Liver (tissue), 9 donors: ENCODE results near the gene ALB. TPM values are rescaled to one million over a fixed set of nuclear protein-coding genes. Genes with fewer than 3 reads are reported as not detected.

Source experiments
- DNase-seq: peaks from one replicate; pipeline ENCODE4 v3.0.0-alpha.2; 2017; ENCODE audit warnings: low spot score
- H3K27ac ChIP-seq, 2 donors: one replicate each; pipeline ENCODE4 v1.7.0; 2013; ENCODE audit warnings: inconsistent platforms in 2 of 2, low read length in 2 of 2, control low read depth in 1 of 2, low read depth in 1 of 2, mild to moderate bottlenecking in 1 of 2
- H3K27me3 ChIP-seq, 4 donors: one replicate each; pipeline versions ENCODE4 v1.6.1 to v1.7.0; 2013; ENCODE audit warnings: low read length in 3 of 4, inconsistent platforms in 1 of 4, mild to moderate bottlenecking in 1 of 4, moderate library complexity in 1 of 4; ENCODE audit not compliant: control insufficient read depth in 4 of 4, insufficient read depth in 4 of 4
- H3K36me3 ChIP-seq, 4 donors: one replicate each; pipeline versions ENCODE4 v1.6.1 to v1.7.0; 2013; ENCODE audit warnings: low read length in 3 of 4, mild to moderate bottlenecking in 3 of 4, low read depth in 1 of 4, moderate library complexity in 1 of 4; ENCODE audit not compliant: control insufficient read depth in 4 of 4, insufficient read depth in 3 of 4
- H3K4me1 ChIP-seq, 4 donors: one replicate each; pipeline versions ENCODE4 v1.6.1 to v1.7.0; 2013; ENCODE audit warnings: low read length in 3 of 4, mild to moderate bottlenecking in 3 of 4, moderate library complexity in 1 of 4; ENCODE audit not compliant: control insufficient read depth in 4 of 4, insufficient read depth in 4 of 4
- H3K4me3 ChIP-seq, 3 donors: one replicate each; pipeline versions ENCODE4 v1.6.1 to v1.7.0; 2013; ENCODE audit warnings: low read length in 3 of 3, control low read depth in 1 of 3, low read depth in 1 of 3, mild to moderate bottlenecking in 1 of 3
- H3K9ac ChIP-seq, 2 donors: one replicate each; pipeline ENCODE4 v1.7.0; 2013; ENCODE audit warnings: low read length in 2 of 2, mild to moderate bottlenecking in 2 of 2, moderate library complexity in 2 of 2, control low read depth in 1 of 2, low read depth in 1 of 2
- H3K9me3 ChIP-seq, 4 donors: one replicate each; pipeline versions ENCODE4 v1.6.1 to v1.7.0; 2013; ENCODE audit warnings: low read length in 3 of 4; ENCODE audit not compliant: control insufficient read depth in 4 of 4
- EGR1 ChIP-seq, 2 donors: IDR thresholded peaks; 2 replicates each; pipeline ENCODE4 v1.6.1; 2016 to 2018; ENCODE audit warnings: antibody characterized with exemption in 2 of 2, low read depth in 2 of 2
- FOXA1 ChIP-seq: IDR thresholded peaks from 2 replicates; pipeline ENCODE4 v1.6.1; 2016; ENCODE audit warnings: antibody characterized with exemption
- FOXA2 ChIP-seq: IDR thresholded peaks from 2 replicates; pipeline ENCODE4 v1.6.1; 2016; ENCODE audit warnings: antibody characterized with exemption
- GABPA ChIP-seq, 2 donors: IDR thresholded peaks in 1 of 2; conservative IDR thresholded peaks in 1 of 2; 2 replicates each; pipeline ENCODE4 v1.6.1; 2016; ENCODE audit warnings: antibody characterized with exemption in 2 of 2, mild to moderate bottlenecking in 1 of 2, moderate library complexity in 1 of 2
- HNF4A ChIP-seq, 2 donors: conservative IDR thresholded peaks; 2 replicates each; pipeline ENCODE4 v1.6.1; 2016; ENCODE audit warnings: antibody characterized with exemption in 2 of 2, mild to moderate bottlenecking in 2 of 2
- HNF4G ChIP-seq: IDR thresholded peaks from 2 replicates; pipeline ENCODE4 v1.6.1; 2016; ENCODE audit warnings: antibody characterized with exemption
- JUND ChIP-seq, 2 donors: IDR thresholded peaks; 2 replicates each; pipeline ENCODE4 v1.6.1; 2016; ENCODE audit warnings: antibody characterized with exemption in 2 of 2
- MAX ChIP-seq: IDR thresholded peaks from 2 replicates; pipeline ENCODE4 v1.6.1; 2016; ENCODE audit warnings: antibody characterized with exemption
- NR2F2 ChIP-seq: IDR thresholded peaks from 2 replicates; pipeline ENCODE4 v1.6.1; 2016; ENCODE audit warnings: antibody characterized with exemption
- RAD21 ChIP-seq, 2 donors: IDR thresholded peaks; 2 replicates each; pipeline ENCODE4 v1.6.1; 2016; ENCODE audit warnings: antibody characterized with exemption in 2 of 2, mild to moderate bottlenecking in 2 of 2
- REST ChIP-seq: IDR thresholded peaks from 2 replicates; pipeline ENCODE4 v1.6.1; 2016; ENCODE audit warnings: antibody characterized with exemption, mild to moderate bottlenecking
- RXRA ChIP-seq, 2 donors: IDR thresholded peaks; 2 replicates each; pipeline ENCODE4 v1.6.1; 2017 to 2018; ENCODE audit warnings: antibody characterized with exemption in 2 of 2, mild to moderate bottlenecking in 1 of 2
- SP1 ChIP-seq: IDR thresholded peaks from 2 replicates; pipeline ENCODE4 v1.6.1; 2018; ENCODE audit warnings: antibody characterized with exemption, mild to moderate bottlenecking
- TAF1 ChIP-seq: conservative IDR thresholded peaks from 2 replicates; pipeline ENCODE4 v1.6.1; 2016; ENCODE audit warnings: antibody characterized with exemption, mild to moderate bottlenecking
- YY1 ChIP-seq: IDR thresholded peaks from 2 replicates; pipeline ENCODE4 v1.6.1; 2016; ENCODE audit warnings: antibody characterized with exemption, mild to moderate bottlenecking
- WGBS: extraction: QIAGEN DNeasy Blood & Tissue Kit; methylation state at CpG from one replicate; pipeline ENCODE4 v1.1.7; 2013; 5-methylcytosine and 5-hydroxymethylcytosine counted together
- polyA plus RNA-seq, 2 donors: library from polyadenylated mRNA; stranded (reverse) in 1 of 2; unstranded in 1 of 2; fragments of 200-250 nt in 1 of 2; fragments of >200 nt in 1 of 2; fragmentation: Nextera tagmentation in 1 of 2; extraction: Ambion mirVana in 1 of 2; gene quantifications; one replicate each; pipeline versions ENCODE4 v1.2.1 to v1.2.3, GENCODE V29; 2013 to 2015
- total RNA-seq, 2 donors: library from RNA; depleted of rRNA; stranded (reverse); fragments of >200 nt; gene quantifications; one replicate each; pipeline ENCODE4 v1.2.3, GENCODE V29; 2014
- TF ChIP-seq, protein P1 (sequence below): IDR thresholded peaks from 2 replicates; pipeline ENCODE4 v1.6.1; 2016; ENCODE audit warnings: antibody characterized with exemption
- TF ChIP-seq, protein P2 (sequence below): fragments of 150-350 bp; IDR thresholded peaks from 2 replicates; pipeline ENCODE4 v1.5.1; 2017; ENCODE audit warnings: improper control_type of control experiment, low read depth, low read length; ENCODE audit not compliant: missing input control
- TF ChIP-seq, protein P3 (sequence below): IDR thresholded peaks from 2 replicates; pipeline ENCODE4 v1.6.1; 2016; ENCODE audit warnings: antibody characterized with exemption
- donor health status: healthy.
- donor health status: healthy.
- donor health status: healthy.
- donor health status: healthy.
- donor health status: healthy.

Gene ALB
- total and polyA plus RNA-seq, 4 donors: 33,161 to 59,987 (median 35,513) TPM

- WGBS: 31% methylated on average over 3 of the region's 3 CpGs
- peak overlapping the region; percentile 12 to 47 for H3K27ac ChIP-seq
- H3K27me3 ChIP-seq: no peaks in the 10 kb centered on the region
- H3K4me3 ChIP-seq: peak overlapping the region in 1 of 3 donors; percentile 23
- H3K9ac ChIP-seq: peak overlapping the region in 1 of 2 donors; percentile 95
- TF ChIP-seq JUND (IDR thresholded peaks at IDR 0.05) (no peak), EGR1 (IDR thresholded peaks at IDR 0.05; ENCODE audit: low read depth in 2 of 2) (peak in 1 of 2 donors; percentile 58), NR2F2 (no peak), SP1 (peak; percentile 17), REST (no peak), RAD21 (IDR thresholded peaks at IDR 0.05) (no peak), HNF4A (conservative IDR thresholded peaks at IDR 0.05) (no peak), MAX (no peak), RXRA (IDR thresholded peaks at IDR 0.05) (no peak), GABPA (IDR thresholded peaks at IDR 0.05 in 1 of 2, conservative IDR thresholded peaks at IDR 0.05 in 1 of 2) (no peak), TAF1 (no peak), HNF4G (no peak), FOXA2 (no peak), YY1 (no peak), FOXA1 (no peak)
- TF ChIP-seq, protein P1, sequence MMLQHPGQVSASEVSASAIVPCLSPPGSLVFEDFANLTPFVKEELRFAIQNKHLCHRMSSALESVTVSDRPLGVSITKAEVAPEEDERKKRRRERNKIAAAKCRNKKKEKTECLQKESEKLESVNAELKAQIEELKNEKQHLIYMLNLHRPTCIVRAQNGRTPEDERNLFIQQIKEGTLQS: no peak
- TF ChIP-seq, protein P2, sequence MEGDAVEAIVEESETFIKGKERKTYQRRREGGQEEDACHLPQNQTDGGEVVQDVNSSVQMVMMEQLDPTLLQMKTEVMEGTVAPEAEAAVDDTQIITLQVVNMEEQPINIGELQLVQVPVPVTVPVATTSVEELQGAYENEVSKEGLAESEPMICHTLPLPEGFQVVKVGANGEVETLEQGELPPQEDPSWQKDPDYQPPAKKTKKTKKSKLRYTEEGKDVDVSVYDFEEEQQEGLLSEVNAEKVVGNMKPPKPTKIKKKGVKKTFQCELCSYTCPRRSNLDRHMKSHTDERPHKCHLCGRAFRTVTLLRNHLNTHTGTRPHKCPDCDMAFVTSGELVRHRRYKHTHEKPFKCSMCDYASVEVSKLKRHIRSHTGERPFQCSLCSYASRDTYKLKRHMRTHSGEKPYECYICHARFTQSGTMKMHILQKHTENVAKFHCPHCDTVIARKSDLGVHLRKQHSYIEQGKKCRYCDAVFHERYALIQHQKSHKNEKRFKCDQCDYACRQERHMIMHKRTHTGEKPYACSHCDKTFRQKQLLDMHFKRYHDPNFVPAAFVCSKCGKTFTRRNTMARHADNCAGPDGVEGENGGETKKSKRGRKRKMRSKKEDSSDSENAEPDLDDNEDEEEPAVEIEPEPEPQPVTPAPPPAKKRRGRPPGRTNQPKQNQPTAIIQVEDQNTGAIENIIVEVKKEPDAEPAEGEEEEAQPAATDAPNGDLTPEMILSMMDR: no peak
- TF ChIP-seq, protein P3, sequence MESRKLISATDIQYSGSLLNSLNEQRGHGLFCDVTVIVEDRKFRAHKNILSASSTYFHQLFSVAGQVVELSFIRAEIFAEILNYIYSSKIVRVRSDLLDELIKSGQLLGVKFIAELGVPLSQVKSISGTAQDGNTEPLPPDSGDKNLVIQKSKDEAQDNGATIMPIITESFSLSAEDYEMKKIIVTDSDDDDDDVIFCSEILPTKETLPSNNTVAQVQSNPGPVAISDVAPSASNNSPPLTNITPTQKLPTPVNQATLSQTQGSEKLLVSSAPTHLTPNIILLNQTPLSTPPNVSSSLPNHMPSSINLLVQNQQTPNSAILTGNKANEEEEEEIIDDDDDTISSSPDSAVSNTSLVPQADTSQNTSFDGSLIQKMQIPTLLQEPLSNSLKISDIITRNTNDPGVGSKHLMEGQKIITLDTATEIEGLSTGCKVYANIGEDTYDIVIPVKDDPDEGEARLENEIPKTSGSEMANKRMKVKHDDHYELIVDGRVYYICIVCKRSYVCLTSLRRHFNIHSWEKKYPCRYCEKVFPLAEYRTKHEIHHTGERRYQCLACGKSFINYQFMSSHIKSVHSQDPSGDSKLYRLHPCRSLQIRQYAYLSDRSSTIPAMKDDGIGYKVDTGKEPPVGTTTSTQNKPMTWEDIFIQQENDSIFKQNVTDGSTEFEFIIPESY: peak; percentile 18
- peaks cover 0 to 37% (median 19%) of the 10 kb centered on the region in 4 donors for H3K4me1 ChIP-seq
- H3K9me3 ChIP-seq: no peaks in the 10 kb centered on the region
- peaks cover 2 to 65% (median 37%) of the 10 kb centered on the region in 4 donors for H3K36me3 ChIP-seq
- no peak for DNase-seq
Measured at GRCh38 chr4:73410916-73411730, 7.0 kb downstream of the ALB start.
